WTC11 (cell line): ENCODE results near the gene PHLDA2. TPM values are rescaled to one million over a fixed set of nuclear protein-coding genes. Genes with fewer than 3 reads are reported as not detected.

ENCODE experiments used
- ATAC-seq: fragments of 200-7000 bp; cut with Tn5 transposase; 2 replicates; pipeline ENCODE4 v1.10.0; 2021; ENCODE audit warnings: mild to moderate bottlenecking, moderate library complexity
- CTCF ChIA-PET: fragments of 300-600 bp; sonication (Branson Sonifier 250); formaldehyde crosslinking; loops from one replicate; lab custom pipeline; 2021; ENCODE audit warnings: antibody characterized with exemption; lab: Charles Lee
- POLR2A ChIA-PET: fragments of 350-600 bp; sonication (Branson Sonifier 250); formaldehyde crosslinking; loops from one replicate; lab custom pipeline; 2021; ENCODE audit warnings: antibody characterized with exemption; lab: Charles Lee
- DNase-seq: peaks from one replicate; pipeline ENCODE4 v3.0.0; 2021; ENCODE audit warnings: low spot score
- H3K27ac Mint-ChIP-seq: 2 replicates; pipeline ENCODE4 v1.8.0; 2021; ENCODE audit warnings: mixed read lengths
- H3K27me3 Mint-ChIP-seq: 2 replicates; pipeline ENCODE4 v1.8.0; 2021; ENCODE audit warnings: low read depth, mild to moderate bottlenecking, moderate library complexity, mixed read lengths
- H3K36me3 Mint-ChIP-seq: 2 replicates; pipeline ENCODE4 v1.8.0; 2021; ENCODE audit warnings: mixed read lengths
- H3K4me1 Mint-ChIP-seq: 2 replicates; pipeline ENCODE4 v1.8.0; 2022; ENCODE audit warnings: mixed read lengths
- H3K4me3 Mint-ChIP-seq: 2 replicates; pipeline ENCODE4 v1.8.0; 2021; ENCODE audit warnings: mild to moderate bottlenecking, moderate library complexity, mixed read lengths
- H3K9me3 Mint-ChIP-seq: 2 replicates; pipeline ENCODE4 v1.8.0; 2021; ENCODE audit warnings: mixed read lengths
- AR ChIP-seq: fragments of 250-450 bp; sonication (Bioruptor Pico); IDR thresholded peaks from 2 replicates; pipeline ENCODE4 v1.9.0; 2021; ENCODE audit warnings: mild to moderate bottlenecking
- ATF6 ChIP-seq: sonication (generic); formaldehyde crosslinking; IDR thresholded peaks from 2 replicates; pipeline ENCODE4 v1.8.1; 2023; ENCODE audit warnings: mild to moderate bottlenecking, missing genetic modification reagents
- CDX4 ChIP-seq: fragments of 250-450 bp; sonication (Bioruptor Pico); IDR thresholded peaks from 2 replicates; pipeline ENCODE4 v1.9.0; 2021; ENCODE audit warnings: moderate library complexity, mild to moderate bottlenecking, inconsistent platforms, borderline replicate concordance
- ESRRA ChIP-seq: sonication (generic); formaldehyde crosslinking; IDR thresholded peaks from 2 replicates; pipeline ENCODE4 v1.8.1; 2022; ENCODE audit warnings: mild to moderate bottlenecking, missing genetic modification reagents, borderline replicate concordance
- FOXJ3 ChIP-seq: sonication (generic); formaldehyde crosslinking; IDR thresholded peaks from 2 replicates; pipeline ENCODE4 v1.9.0; 2021; ENCODE audit warnings: missing genetic modification reagents, mild to moderate bottlenecking, borderline replicate concordance
- GTF2I ChIP-seq: fragments of 250-450 bp; sonication (Bioruptor Pico); conservative IDR thresholded peaks from 2 replicates; pipeline ENCODE4 v1.4.0; 2021; ENCODE audit warnings: mild to moderate bottlenecking
- IRF2 ChIP-seq: sonication (generic); formaldehyde crosslinking; IDR thresholded peaks from 2 replicates; pipeline ENCODE4 v1.8.0; 2022; ENCODE audit warnings: low read depth, missing genetic modification reagents, borderline replicate concordance
- JAZF1 ChIP-seq: fragments of 250-450 bp; sonication (Bioruptor Pico); IDR thresholded peaks from 2 replicates; pipeline ENCODE4 v1.9.0; 2021; ENCODE audit warnings: moderate library complexity, mild to moderate bottlenecking, inconsistent platforms
- NR1H2 ChIP-seq: sonication (generic); formaldehyde crosslinking; IDR thresholded peaks from 2 replicates; pipeline ENCODE4 v1.9.0; 2021; ENCODE audit warnings: mild to moderate bottlenecking, moderate library complexity, missing genetic modification reagents
- RORB ChIP-seq: fragments of 250-450 bp; sonication (Bioruptor Pico); IDR thresholded peaks from 2 replicates; pipeline ENCODE4 v1.9.0; 2021; ENCODE audit warnings: mild to moderate bottlenecking
- TEAD4 ChIP-seq: sonication (generic); formaldehyde crosslinking; IDR thresholded peaks from 2 replicates; pipeline ENCODE4 v1.8.0; 2022; ENCODE audit warnings: mild to moderate bottlenecking, missing genetic modification reagents
- TP53 ChIP-seq: sonication (generic); formaldehyde crosslinking; IDR thresholded peaks from 2 replicates; pipeline ENCODE4 v1.8.1; 2023; ENCODE audit warnings: mild to moderate bottlenecking, missing genetic modification reagents
- ZBTB21 ChIP-seq: sonication (generic); formaldehyde crosslinking; IDR thresholded peaks from 2 replicates; pipeline ENCODE4 v1.8.1; 2023; ENCODE audit warnings: mild to moderate bottlenecking, missing genetic modification reagents, borderline replicate concordance
- ZNF138 ChIP-seq: sonication (generic); formaldehyde crosslinking; conservative IDR thresholded peaks from 2 replicates; pipeline ENCODE4 v1.8.1; 2022; ENCODE audit warnings: mild to moderate bottlenecking, moderate library complexity, missing genetic modification reagents
- ZNF219 ChIP-seq: sonication (generic); formaldehyde crosslinking; IDR thresholded peaks from 2 replicates; pipeline ENCODE4 v1.8.0; 2023; ENCODE audit warnings: missing genetic modification reagents, mild to moderate bottlenecking, borderline replicate concordance
- ZNF232 ChIP-seq: sonication (generic); formaldehyde crosslinking; IDR thresholded peaks from 2 replicates; pipeline ENCODE4 v1.8.0; 2022; ENCODE audit warnings: mild to moderate bottlenecking, missing genetic modification reagents
- ZNF396 ChIP-seq: fragments of 250-450 bp; sonication (Bioruptor Pico); IDR thresholded peaks from 2 replicates; pipeline ENCODE4 v1.8.0; 2021; ENCODE audit warnings: mild to moderate bottlenecking, moderate library complexity, borderline replicate concordance
- ZNF671 ChIP-seq: fragments of 250-450 bp; sonication (Bioruptor Pico); IDR thresholded peaks from 2 replicates; pipeline ENCODE4 v1.8.0; 2021; ENCODE audit warnings: mild to moderate bottlenecking
- total RNA-seq: library from RNA; stranded (reverse); gene quantifications from 3 replicates; pipeline ENCODE4 v1.2.3, GENCODE V29; 2021
- TF ChIP-seq, protein P1 (sequence below): sonication (generic); formaldehyde crosslinking; IDR thresholded peaks from 2 replicates; pipeline ENCODE4 v1.8.1; 2022; ENCODE audit warnings: low read depth, missing genetic modification reagents, borderline replicate concordance
- TF ChIP-seq, protein P2 (sequence below): fragments of 250-450 bp; sonication (Bioruptor Pico); IDR thresholded peaks from 2 replicates; pipeline ENCODE4 v1.9.0; 2021; ENCODE audit warnings: mild to moderate bottlenecking

PHLDA2 gene
- total RNA-seq, 1 experiment from 2014 or later = 9.6 TPM

GRCh38 chr11:2912498-2912897 lies 16.7 kb downstream of the PHLDA2 start:
- no peaks in the 10 kb centered on the region for H3K36me3 Mint-ChIP-seq
- ChIA-PET POLR2A (no interaction called here), CTCF (interaction anchor here (1.5 to 4.4 kb wide), 3 partner anchors 21 to 179 kb away, joined by 3 to 16 read pairs (median 4); no protein-coding TSS in a partner anchor)
- H3K27me3 Mint-ChIP-seq = peaks cover 20% of the 10 kb centered on the region
- no peaks in the 10 kb centered on the region for H3K4me1 Mint-ChIP-seq
- no peak overlapping the region for H3K4me3 Mint-ChIP-seq
- ATAC-seq = peak; percentile 28
- H3K27ac Mint-ChIP-seq = no peak overlapping the region
- H3K9me3 Mint-ChIP-seq = no peaks in the 10 kb centered on the region
- DNase-seq = no peak
- TF ChIP-seq ZBTB21 (CRISPR knock-in tag) (no peak), JAZF1 (CRISPR knock-in tag) (no peak), ZNF671 (CRISPR knock-in tag) (no peak)
- TF ChIP-seq, protein P1, sequence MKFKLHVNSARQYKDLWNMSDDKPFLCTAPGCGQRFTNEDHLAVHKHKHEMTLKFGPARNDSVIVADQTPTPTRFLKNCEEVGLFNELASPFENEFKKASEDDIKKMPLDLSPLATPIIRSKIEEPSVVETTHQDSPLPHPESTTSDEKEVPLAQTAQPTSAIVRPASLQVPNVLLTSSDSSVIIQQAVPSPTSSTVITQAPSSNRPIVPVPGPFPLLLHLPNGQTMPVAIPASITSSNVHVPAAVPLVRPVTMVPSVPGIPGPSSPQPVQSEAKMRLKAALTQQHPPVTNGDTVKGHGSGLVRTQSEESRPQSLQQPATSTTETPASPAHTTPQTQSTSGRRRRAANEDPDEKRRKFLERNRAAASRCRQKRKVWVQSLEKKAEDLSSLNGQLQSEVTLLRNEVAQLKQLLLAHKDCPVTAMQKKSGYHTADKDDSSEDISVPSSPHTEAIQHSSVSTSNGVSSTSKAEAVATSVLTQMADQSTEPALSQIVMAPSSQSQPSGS (CRISPR knock-in tag) = no peak

DNA sequence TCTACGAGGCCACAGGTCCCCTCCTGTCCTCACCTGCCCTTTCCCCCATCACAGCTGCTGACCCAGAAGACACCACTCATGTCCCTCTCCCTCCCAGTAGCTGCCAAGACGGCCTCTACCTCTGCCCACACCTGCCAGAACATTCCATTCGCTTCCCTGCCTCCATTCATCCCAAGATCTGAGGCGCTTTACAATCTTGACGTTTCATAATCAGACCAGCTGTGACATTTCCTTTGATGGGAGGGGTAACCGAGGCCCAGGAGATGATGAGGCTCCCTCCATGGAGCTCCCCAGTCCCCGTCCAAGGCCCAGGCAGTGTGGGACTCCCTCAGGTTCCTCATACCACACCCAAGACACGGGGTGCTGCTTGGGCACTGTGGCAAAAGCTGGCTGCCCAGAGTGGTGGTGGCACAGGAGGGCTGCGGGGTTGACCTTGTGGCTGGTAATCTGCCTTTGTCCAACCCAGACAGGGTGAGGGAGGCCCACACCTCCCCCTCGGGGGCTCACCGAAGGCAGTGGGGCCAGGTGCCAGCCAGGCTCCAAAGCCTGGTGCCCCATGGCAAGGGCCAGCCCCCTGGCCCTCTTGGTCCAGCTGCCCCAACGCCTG lies 17.3 kb downstream of the PHLDA2 start:
- Mint-ChIP-seq H3K9me3 (peaks cover 4% of the 10 kb centered on the region), H3K4me1 (no peaks in the 10 kb centered on the region), H3K27me3 (peaks cover 24% of the 10 kb centered on the region), H3K27ac (peak overlapping the region; percentile 41; the same call in 1 of the 2 replicates), H3K4me3 (no peak overlapping the region), H3K36me3 (0 out of 2 replicates have a peak, but pooled peaks cover 2% of the 10 kb centered on the region)
- no peak for DNase-seq
- no peak for TF ChIP-seq ATF6 (CRISPR knock-in tag)
- no peak for TF ChIP-seq ZNF396
- TF ChIP-seq, protein P2, sequence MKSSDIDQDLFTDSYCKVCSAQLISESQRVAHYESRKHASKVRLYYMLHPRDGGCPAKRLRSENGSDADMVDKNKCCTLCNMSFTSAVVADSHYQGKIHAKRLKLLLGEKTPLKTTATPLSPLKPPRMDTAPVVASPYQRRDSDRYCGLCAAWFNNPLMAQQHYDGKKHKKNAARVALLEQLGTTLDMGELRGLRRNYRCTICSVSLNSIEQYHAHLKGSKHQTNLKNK (CRISPR knock-in tag) = no peak
- ChIA-PET CTCF (interaction anchor here (0.8 to 4.4 kb wide), 5 partner anchors 18 to 180 kb away, joined by 3 to 16 read pairs (median 3); no protein-coding TSS in a partner anchor), POLR2A (no interaction called here)
- ATAC-seq = no peak

DNA sequence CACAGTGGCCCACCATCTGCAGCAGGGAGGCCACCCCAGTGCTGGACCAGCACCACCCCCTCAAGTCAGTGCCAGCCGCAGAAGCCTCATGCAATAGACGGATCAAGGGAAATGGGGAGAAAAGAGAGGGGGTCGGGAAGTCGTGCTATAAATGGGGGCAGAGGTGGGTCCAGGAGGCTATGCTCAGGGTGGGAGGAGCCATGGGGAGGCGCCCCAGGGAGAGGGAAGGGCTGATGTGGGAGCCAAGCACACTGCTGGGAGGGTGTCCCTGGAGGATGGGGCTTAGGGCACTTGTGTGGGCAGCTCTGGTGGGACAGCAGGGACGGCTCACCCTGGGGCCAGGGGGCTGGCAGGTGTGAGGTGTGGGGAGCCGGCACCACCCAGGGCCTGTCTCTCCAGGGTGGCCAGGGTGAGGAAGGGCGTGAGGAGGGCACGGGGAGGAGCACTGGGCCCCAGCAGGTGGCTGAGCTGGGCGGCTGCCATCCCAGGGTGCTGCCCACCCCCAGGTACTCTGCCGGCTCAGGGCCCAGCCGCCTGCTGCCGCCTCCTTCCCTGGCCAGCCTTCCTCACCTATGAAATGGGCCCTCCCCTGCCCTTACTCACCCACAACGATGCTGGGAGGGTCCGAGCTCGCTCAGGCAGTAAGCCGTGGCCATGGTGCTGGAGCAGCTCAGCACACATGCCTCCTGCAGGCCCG lies 18.0 kb downstream of the PHLDA2 start:
- Mint-ChIP-seq H3K4me1 (no peaks in the 10 kb centered on the region), H3K4me3 (no peak overlapping the region), H3K27me3 (peaks cover 25% of the 10 kb centered on the region), H3K36me3 (peaks cover 8% of the 10 kb centered on the region), H3K27ac (no peak overlapping the region), H3K9me3 (peaks cover 6% of the 10 kb centered on the region)
- no peak for DNase-seq
- ChIA-PET POLR2A (no interaction called here), CTCF (interaction anchor here (0.8 to 4.4 kb wide), 4 partner anchors 19 to 181 kb away, joined by 3 to 16 read pairs (median 4); no protein-coding TSS in a partner anchor)
- no peak for ATAC-seq
- TF ChIP-seq ZNF219 (CRISPR knock-in tag) (no peak), RORB (CRISPR knock-in tag) (no peak), IRF2 (CRISPR knock-in tag) (no peak), CDX4 (no peak), AR (CRISPR knock-in tag) (no peak), GTF2I (CRISPR knock-in tag) (no peak), ESRRA (CRISPR knock-in tag) (no peak), FOXJ3 (CRISPR knock-in tag) (no peak), ZNF232 (CRISPR knock-in tag) (no peak), ZNF138 (CRISPR knock-in tag) (no peak), TEAD4 (no peak), NR1H2 (CRISPR knock-in tag) (no peak), TP53 (no peak)
